Mucosa of descending colon (tissue), 3 donors: ENCODE data around the gene FARS2. TPM values are rescaled to one million over a fixed set of nuclear protein-coding genes. Genes with fewer than 3 reads are reported as not detected.

Experiments
- ATAC-seq: fragments of 200-7000 bp; cut with Tn5 transposase; one replicate; pipeline ENCODE4 v1.9.1; 2020; ENCODE audit warnings: mild to moderate bottlenecking, moderate library complexity
- DNase-seq, 3 donors: peaks; one replicate each; pipeline ENCODE4 v3.0.0-alpha.2; 2020
- H3K36me3 ChIP-seq: fragments of 200-600 bp; one replicate; pipeline ENCODE4 v1.8.0; 2021; ENCODE audit warnings: low read depth, mild to moderate bottlenecking
- H3K4me1 ChIP-seq: fragments of 200-600 bp; one replicate; pipeline ENCODE4 v1.8.0; 2021; ENCODE audit warnings: low read depth, mild to moderate bottlenecking
- H3K4me3 ChIP-seq: fragments of 200-600 bp; one replicate; pipeline ENCODE4 v1.8.0; 2021; ENCODE audit warnings: mild to moderate bottlenecking
- H3K9me3 ChIP-seq: fragments of 200-600 bp; one replicate; pipeline ENCODE4 v1.8.0; 2021; ENCODE audit warnings: mild to moderate bottlenecking
- CTCF ChIP-seq: fragments of 200-600 bp; IDR thresholded peaks from one replicate; pipeline ENCODE4 v1.8.0; 2022; ENCODE audit warnings: antibody characterized with exemption, mild to moderate bottlenecking
- intact Hi-C, 2 donors: fragments of 100-400 bp; cut with DNase I in 1 of 2; cut with micrococcal nuclease in 1 of 2; formaldehyde crosslinking; loops; one replicate each; pipeline versions ENCODE4 v1.11.0 to v1.11.1; 2022; cut with DNase I, micrococcal nuclease
- total RNA-seq, 3 donors: library from RNA; stranded (reverse); fragmentation: NEBNext Ultra II Directional in 2 of 3; extraction: Animal tissue kit (Norgen Biotek cat#: 25700) in 2 of 3; gene quantifications; one replicate each; pipeline versions ENCODE4 v1.2.1 to v1.2.4, GENCODE V29; 2021 to 2023
- donor health status: DM: no; HTN: no; CAD: no; lungs with moderate emphysema.
- donor health status: DM: no; HTN: no; CAD: no.
- donor health status: DM: no; HTN: yes; CAD: no.

FARS2 gene
- total RNA-seq, 3 donors from 2014 or later: 15.2 to 21.6 (median 17.2) TPM

- intact Hi-C loops: no loop called here
- TF ChIP-seq CTCF: no peak
- ATAC-seq: no peak
- H3K4me3 ChIP-seq: no peak overlapping the region
- DNase-seq: no peak
- H3K36me3 ChIP-seq: no peaks in the 10 kb centered on the region
- H3K9me3 ChIP-seq: no peaks in the 10 kb centered on the region
- H3K4me1 ChIP-seq: no peaks in the 10 kb centered on the region
Measured at GRCh38 chr6:5624256-5624655, 362.9 kb downstream of the FARS2 start.

GRCh38 chr6:5626727-5627426, 365.6 kb downstream of the FARS2 start:
- no peaks in the 10 kb centered on the region for H3K4me1 ChIP-seq
- TF ChIP-seq CTCF: no peak
- DNase-seq (no peak), ATAC-seq (peak; percentile 21)
- H3K9me3 ChIP-seq: no peaks in the 10 kb centered on the region
- intact Hi-C loops: no loop called here
- no peak overlapping the region for H3K4me3 ChIP-seq
- H3K36me3 ChIP-seq: no peaks in the 10 kb centered on the region

GRCh38 chr6:5630636-5631035, 369.3 kb downstream of the FARS2 start:
- Histone ChIP-seq H3K4me1 (no peaks in the 10 kb centered on the region), H3K36me3 (no peaks in the 10 kb centered on the region), H3K4me3 (no peak overlapping the region), H3K9me3 (no peaks in the 10 kb centered on the region)
- no peak for ATAC-seq
- TF ChIP-seq CTCF: no peak
- DNase-seq: no peak
- intact Hi-C loops: no loop called here

GRCh38 chr6:5632348-5632935, 371.1 kb downstream of the FARS2 start:
- intact Hi-C loops: no loop called here
- H3K4me1 ChIP-seq: no peaks in the 10 kb centered on the region
- TF ChIP-seq CTCF: no peak
- H3K9me3 ChIP-seq: no peaks in the 10 kb centered on the region
- no peak for DNase-seq
- ATAC-seq: no peak
- no peak overlapping the region for H3K4me3 ChIP-seq
- no peaks in the 10 kb centered on the region for H3K36me3 ChIP-seq

GRCh38 chr6:5634525-5634924, 373.2 kb downstream of the FARS2 start:
- H3K36me3 ChIP-seq: no peaks in the 10 kb centered on the region

More at GRCh38 chr6:5634525-5634924, 373.2 kb downstream of the FARS2 start:
- no peak for TF ChIP-seq CTCF
- Histone ChIP-seq H3K4me1 (no peaks in the 10 kb centered on the region), H3K9me3 (no peaks in the 10 kb centered on the region), H3K4me3 (no peak overlapping the region)
- no peak for ATAC-seq
- intact Hi-C loops: no loop called here
- DNase-seq: no peak
